Activated CD4-positive, CD25-positive, alpha-beta regulatory T cell treated with anti-CD3 and anti-CD28 coated beads, Interleukin-2, amount 50 U/mL, for 24 hours (primary cell): ENCODE data around the gene HADH.
A peak's percentile ranks its signal among the peaks of the same experiment; 100 is the strongest.

Experiments used
- ATAC-seq, 2 donors: fragments of 150-1000 bp; cut with Tn5 transposase; one replicate each; pipeline ENCODE4 v1.10.0; 2021; ENCODE audit warnings: mild to moderate bottlenecking in 1 of 2, moderate library complexity in 1 of 2

HADH gene

GRCh38 chr4:108031427-108032083 lies 41.9 kb downstream of the HADH start:
- ATAC-seq: peak; percentile 62 to 64

- ATAC-seq: no peak
These were observed 43.7 kb downstream of the HADH start for GRCh38 chr4:108033348-108033747.

GRCh38 chr4:108034565-108034964 lies 44.9 kb downstream of the HADH start:
- ATAC-seq: no peak

DNA sequence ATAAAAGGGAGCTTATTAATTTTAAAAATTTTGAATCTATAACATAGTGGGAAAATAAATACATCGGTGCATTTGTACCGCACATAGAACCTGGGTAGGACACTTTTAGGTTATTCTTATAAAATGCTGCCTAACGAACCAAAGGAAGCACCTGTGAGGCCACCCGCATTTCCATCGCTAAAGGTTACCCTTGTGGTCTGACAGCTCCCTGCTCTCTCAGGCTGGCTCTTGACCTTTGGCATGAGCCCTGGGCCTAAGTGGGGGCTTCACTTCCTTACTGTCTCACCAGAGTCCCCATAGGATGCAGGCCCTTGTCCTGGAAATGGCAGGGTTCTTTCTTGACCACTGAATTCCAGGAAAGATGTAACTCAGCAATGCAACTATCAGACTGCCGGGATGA lies 46.0 kb downstream of the HADH start:
- ATAC-seq: no peak

GRCh38 chr4:108036213-108036612 lies 46.5 kb downstream of the HADH start:
- peak; percentile 71 to 80 for ATAC-seq

DNA sequence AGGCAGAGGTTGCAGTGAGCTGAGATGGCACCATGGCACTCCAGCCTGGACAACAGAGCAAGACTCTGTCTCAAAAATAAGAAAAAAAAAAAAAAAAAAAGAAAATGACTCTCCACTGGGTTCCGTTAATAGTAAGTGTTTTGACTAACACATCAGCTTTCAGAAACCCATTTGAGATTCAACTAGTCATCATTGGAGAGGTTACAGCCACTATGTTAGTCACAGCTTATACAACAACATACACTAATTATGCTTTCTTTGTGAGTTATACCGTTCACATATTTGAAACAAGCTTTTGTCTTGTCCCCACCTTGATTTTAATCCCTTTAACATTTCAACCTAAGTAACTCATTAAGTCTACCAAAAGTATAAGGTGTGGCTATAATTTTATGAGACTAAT lies 48.2 kb downstream of the HADH start:
- peak; percentile 88 to 94 for ATAC-seq

DNA sequence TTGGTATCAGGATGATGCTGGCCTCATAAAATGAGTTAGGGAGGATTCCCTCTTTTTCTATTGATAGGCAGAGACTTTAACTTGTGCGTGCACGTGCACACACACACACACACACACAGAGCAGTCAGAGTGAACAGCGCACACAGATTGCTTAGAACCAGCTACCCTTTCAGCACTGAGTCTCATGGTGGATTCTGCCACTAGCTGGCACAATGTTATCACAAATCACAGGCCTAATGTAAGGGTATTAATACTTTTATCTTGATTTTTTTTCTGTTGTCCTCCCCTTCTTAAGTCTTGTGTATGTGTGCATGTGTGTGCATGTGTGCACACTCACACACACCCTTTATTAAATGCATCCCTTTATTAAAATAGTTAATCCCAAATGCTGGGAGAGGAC lies 53.2 kb downstream of the HADH start:
- no peak for ATAC-seq

DNA sequence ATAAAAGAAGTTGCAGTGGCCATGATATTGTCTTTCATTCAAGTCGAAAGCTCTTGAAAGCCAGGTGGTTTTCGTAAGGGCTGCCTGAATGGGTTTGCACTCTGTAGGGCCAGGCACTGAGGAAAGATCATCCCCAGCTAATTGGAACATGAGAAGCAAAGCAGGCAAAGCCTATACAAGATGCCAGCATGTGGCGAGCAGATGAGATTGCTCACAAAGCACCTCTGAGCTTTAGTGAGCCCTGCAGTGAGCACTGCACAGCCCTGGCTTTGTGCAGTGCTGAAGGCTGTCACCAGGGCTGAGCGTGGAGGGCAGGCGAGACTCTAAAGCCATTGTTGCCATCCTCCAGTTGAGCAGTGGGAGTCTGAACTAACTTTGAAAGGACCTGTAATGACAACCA lies 53.8 kb downstream of the HADH start:
- no peak for ATAC-seq

- peak; percentile 75 to 81 for ATAC-seq
These were observed 55.4 kb downstream of the HADH start for GRCh38 chr4:108044951-108045686.

DNA sequence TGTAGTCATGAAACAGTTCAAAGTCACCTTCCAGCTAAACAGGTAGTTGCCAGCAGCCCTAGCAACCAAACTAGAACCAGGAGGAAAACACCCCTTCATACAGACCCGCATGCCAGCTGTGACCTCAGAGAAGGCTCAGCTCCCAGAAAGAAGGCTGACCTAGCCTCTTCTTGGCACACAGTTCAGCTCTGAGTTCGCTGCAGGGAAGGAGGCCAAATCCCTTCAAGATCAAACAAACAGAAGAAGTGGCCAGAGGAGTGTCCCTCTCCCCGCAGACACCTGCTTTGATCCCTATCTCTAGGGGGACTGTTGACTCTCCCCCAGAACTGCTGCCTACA lies 56.0 kb downstream of the HADH start:
- no peak for ATAC-seq

GRCh38 chr4:108047199-108047598 lies 57.5 kb downstream of the HADH start:
- no peak for ATAC-seq

GRCh38 chr4:108048157-108048556 lies 58.5 kb downstream of the HADH start:
- no peak for ATAC-seq

DNA sequence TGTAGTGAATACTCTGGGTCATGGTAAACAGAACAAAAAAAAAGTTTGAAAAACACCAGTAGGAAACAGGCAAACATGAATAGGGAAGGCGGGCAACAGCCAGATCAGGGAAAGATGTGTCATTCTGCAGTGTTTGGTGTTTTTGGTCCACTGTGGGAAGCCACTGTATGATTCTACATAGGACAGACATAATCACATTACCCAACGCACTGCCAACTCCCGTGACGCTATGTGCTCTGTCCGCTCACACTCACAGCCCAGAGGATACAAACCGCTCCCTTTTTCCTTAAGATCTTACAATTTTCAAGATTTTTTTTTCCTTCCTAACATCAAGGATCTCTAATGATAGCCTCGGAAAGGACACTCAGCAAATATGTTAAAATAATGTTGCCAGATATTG lies 59.3 kb downstream of the HADH start:
- ATAC-seq: no peak

DNA sequence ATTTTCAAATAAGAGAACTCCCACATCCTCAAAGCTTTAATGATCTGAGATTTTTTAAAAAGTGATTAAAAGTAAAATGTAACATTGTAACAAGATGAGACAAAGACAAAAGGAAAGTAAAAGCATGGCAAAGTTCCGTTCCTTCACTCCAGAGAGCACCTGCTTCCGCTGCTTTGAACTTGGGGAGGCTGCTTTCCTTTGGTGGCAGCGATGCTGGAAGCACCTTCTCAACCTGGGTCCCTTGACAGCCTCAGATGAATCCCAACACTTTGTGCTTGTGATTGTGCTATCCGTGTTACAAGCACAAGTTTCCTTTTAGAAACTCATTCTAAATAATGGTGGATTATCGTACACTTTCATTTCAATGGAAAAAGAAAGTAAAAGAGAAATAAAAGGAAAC lies 59.7 kb downstream of the HADH start:
- peak in 1 of 2 donors; percentile 14 for ATAC-seq

DNA sequence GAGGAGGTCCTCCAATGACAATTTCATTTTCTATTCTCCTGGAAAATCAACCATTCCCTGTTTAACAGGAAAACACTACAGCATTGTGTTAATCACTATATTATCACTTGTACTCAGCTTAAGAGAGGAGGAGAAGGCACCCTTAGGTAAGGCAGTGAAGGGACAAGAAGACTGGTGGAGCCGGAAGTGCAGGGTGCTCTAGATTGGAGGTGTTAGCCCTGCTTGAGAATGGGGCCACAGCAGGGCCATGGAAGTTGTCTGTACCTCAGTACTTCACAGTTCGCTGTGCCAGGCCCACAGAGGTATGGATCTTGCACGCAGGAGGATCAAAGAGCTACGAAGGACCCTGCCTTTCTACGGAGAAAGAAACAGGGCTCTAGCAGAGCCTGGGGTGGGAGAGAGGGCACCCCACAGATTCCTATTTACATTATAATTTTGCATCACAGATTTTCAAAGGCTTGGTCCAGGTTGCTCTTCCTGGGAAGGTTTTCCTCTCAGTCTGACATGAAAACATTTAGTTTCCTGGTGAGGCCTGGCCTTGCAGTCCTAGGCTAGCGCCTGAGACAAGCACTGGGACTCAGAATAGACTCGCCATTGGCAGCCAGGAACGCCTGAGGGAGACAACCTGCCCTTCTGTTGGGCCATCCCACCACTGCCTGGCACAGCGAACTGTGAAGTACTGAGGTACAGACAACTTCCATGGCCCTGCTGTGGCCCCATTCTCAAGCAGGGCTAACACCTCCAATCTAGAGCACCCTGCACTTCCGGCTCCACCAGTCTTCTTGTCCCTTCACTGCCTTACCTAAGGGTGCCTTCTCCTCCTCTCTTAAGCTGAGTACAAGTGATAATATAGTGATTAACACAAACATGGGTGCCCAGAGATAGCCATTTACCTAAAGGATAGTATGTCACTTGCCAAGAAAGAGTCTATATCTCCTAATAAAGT lies 60.8 kb downstream of the HADH start:
- peak in 1 of 2 donors; percentile 17 for ATAC-seq

DNA sequence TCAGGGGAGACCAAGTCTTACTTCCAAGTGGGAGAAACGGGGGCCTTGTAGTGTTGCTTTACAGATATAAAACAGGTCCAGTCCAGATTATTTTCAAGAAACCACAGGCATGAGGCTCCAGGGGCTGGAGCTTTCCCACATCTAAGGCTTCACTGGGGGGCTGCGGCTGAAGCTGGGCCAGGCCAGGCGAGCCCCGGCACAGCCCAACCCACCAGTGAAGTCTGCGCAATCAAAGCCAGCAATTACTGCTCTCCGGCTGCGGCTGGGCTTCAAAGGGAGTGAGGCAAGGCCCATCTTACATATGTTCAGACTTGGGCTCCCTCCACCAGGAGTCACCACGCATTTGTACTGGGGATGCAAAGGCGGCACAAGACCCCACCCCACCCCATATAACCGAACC lies 61.7 kb downstream of the HADH start:
- ATAC-seq: no peak

GRCh38 chr4:108052558-108053120 lies 63.0 kb downstream of the HADH start:
- no peak for ATAC-seq

GRCh38 chr4:108053251-108053711 lies 63.6 kb downstream of the HADH start:
- ATAC-seq: no peak

DNA sequence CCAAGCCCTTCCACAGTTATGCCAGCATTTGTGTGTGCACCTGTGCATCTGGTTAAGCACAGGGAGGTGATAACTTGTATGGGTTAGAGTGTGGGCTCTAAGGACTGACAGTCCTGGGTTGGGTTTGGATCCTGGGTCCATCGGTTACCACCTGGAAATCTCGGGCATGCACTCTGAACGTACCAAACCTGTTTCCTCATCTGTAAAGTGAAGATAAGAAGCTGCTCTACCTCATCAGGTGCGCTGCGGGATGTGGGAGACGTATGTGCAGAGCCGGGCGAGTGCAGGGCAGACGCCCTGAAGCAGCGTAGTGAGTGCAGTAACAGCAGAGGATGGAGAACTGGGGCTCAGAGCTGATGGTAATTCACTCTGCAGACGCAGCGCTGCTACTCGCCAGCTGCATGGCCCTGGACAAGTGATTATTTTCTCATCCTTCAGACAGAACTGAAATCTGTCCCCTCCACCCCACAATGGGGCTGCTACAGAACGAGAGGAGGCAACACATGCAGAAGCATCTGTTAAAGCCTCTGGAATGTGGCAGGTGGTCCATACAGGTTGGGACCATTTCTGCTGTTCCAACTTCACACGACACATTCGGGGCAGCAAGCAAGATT lies 64.4 kb downstream of the HADH start:
- ATAC-seq: no peak

- ATAC-seq: no peak
These were observed 66.1 kb downstream of the HADH start for GRCh38 chr4:108055787-108056186.

DNA sequence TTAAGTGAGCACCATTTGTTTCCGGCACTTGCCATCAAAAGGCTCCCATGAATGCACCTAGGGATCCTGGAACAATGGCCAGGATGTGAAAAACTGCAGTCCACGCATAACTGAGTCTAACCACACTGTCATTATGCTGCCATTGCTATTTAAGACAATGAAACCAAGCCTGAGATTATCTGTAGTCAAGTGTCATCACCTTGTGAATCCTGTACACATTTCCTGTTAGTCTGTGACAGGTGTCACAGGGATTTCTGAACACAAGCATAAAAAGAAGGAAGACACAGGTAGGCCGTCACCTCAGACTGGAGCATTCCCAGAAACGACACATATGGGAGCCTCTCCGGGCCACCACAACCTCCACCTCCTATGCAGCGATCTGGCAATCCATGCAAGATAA lies 66.7 kb downstream of the HADH start:
- ATAC-seq: no peak

- ATAC-seq: no peak
These were observed 69.2 kb downstream of the HADH start for GRCh38 chr4:108058685-108059440.
